T1000 (cell line): ENCODE data around the gene HBS1L.

ENCODE experiments used
- DNase-seq: peaks from one replicate; lab custom pipeline; 2025; ENCODE audit warnings: mixed read lengths; lab: John Stamatoyannopoulos, UW

The HBS1L gene

GRCh38 chr6:135036731-135037420 is 17.7 kb downstream of the HBS1L start:
- no peak for DNase-seq

GRCh38 chr6:135033238-135033637 is 21.4 kb downstream of the HBS1L start:
- no peak for DNase-seq

GRCh38 chr6:135030532-135031178 is 24.0 kb downstream of the HBS1L start:
- DNase-seq: no peak

GRCh38 chr6:135030056-135030473 is 24.6 kb downstream of the HBS1L start:
- no peak for DNase-seq

- DNase-seq: no peak
These were observed 28.8 kb downstream of the HBS1L start for GRCh38 chr6:135025775-135026174.

GRCh38 chr6:135025175-135025574 is 29.4 kb downstream of the HBS1L start:
- no peak for DNase-seq

GRCh38 chr6:135022050-135022697 is 32.4 kb downstream of the HBS1L start:
- no peak for DNase-seq

- no peak for DNase-seq
These were observed 33.1 kb downstream of the HBS1L start for GRCh38 chr6:135021310-135022049.

GRCh38 chr6:135018941-135019340 is 35.7 kb downstream of the HBS1L start:
- DNase-seq: no peak

- no peak for DNase-seq
These were observed 36.6 kb downstream of the HBS1L start for GRCh38 chr6:135018052-135018451.

- DNase-seq: no peak
These were observed 40.2 kb downstream of the HBS1L start for GRCh38 chr6:135014353-135014832.

- no peak for DNase-seq
These were observed 41.4 kb downstream of the HBS1L start for GRCh38 chr6:135013211-135013610.

GRCh38 chr6:135012764-135013163 is 41.9 kb downstream of the HBS1L start:
- DNase-seq: no peak

GRCh38 chr6:135012349-135012748 is 42.3 kb downstream of the HBS1L start:
- no peak for DNase-seq

- DNase-seq: no peak
These were observed 45.7 kb downstream of the HBS1L start for GRCh38 chr6:135008941-135009290.

- DNase-seq: no peak
These were observed 46.3 kb downstream of the HBS1L start for GRCh38 chr6:135008072-135008940.

GRCh38 chr6:135006386-135006914 is 48.2 kb downstream of the HBS1L start:
- DNase-seq: no peak

- DNase-seq: no peak
These were observed 50.2 kb downstream of the HBS1L start for GRCh38 chr6:135004399-135004798.

- no peak for DNase-seq
These were observed 51.5 kb downstream of the HBS1L start for GRCh38 chr6:135002974-135003703.

GRCh38 chr6:135002229-135002844 is 52.3 kb downstream of the HBS1L start:
- DNase-seq: no peak
